Kidney (tissue), 14 donors: ENCODE data around the gene MBD5. TPM values are rescaled to one million over a fixed set of nuclear protein-coding genes. Genes with fewer than 3 reads are reported as not detected.

Experiments
- DNase-seq, 5 donors: peaks; one replicate each; pipeline ENCODE4 v3.0.0-alpha.2; 2013 to 2020
- FAIRE-seq: peaks from 2 replicates; lab custom pipeline; 2012; peaks lifted over from hg19 to GRCh38; lab: Jason Lieb, UNC
- H3K27ac ChIP-seq, 2 donors: one replicate each; pipeline ENCODE4 v1.7.0; 2013; ENCODE audit warnings: low read depth in 2 of 2, low read length in 2 of 2, inconsistent platforms in 1 of 2
- H3K27me3 ChIP-seq: one replicate; pipeline ENCODE4 v1.7.1; 2013; ENCODE audit warnings: low read length, inconsistent platforms; ENCODE audit not compliant: control insufficient read depth, insufficient read depth
- H3K36me3 ChIP-seq, 3 donors: one replicate each; pipeline versions ENCODE4 v1.7.0 to v1.7.1; 2013; ENCODE audit warnings: low read length in 3 of 3, control low read depth in 1 of 3, inconsistent platforms in 1 of 3; ENCODE audit not compliant: insufficient read depth in 3 of 3, control insufficient read depth in 2 of 3
- H3K4me1 ChIP-seq, 3 donors: one replicate each; pipeline versions ENCODE4 v1.7.0 to v1.7.1; 2013; ENCODE audit warnings: low read length in 3 of 3, inconsistent platforms in 1 of 3, low read depth in 1 of 3; ENCODE audit not compliant: control insufficient read depth in 2 of 3, insufficient read depth in 2 of 3
- H3K4me3 ChIP-seq, 3 donors: one replicate each; pipeline versions ENCODE4 v1.7.0 to v1.8.1; 2013; ENCODE audit warnings: low read length in 3 of 3, control low read depth in 1 of 3, inconsistent platforms in 1 of 3
- H3K9ac ChIP-seq, 3 donors: one replicate each; pipeline versions ENCODE4 v1.7.0 to v1.7.1; 2013; ENCODE audit warnings: low read length in 3 of 3, control low read depth in 1 of 3, inconsistent platforms in 1 of 3
- H3K9me3 ChIP-seq, 3 donors: one replicate each; pipeline versions ENCODE4 v1.7.0 to v1.7.1; 2013; ENCODE audit warnings: low read length in 3 of 3, control low read depth in 1 of 3, inconsistent platforms in 1 of 3; ENCODE audit not compliant: control insufficient read depth in 2 of 3, insufficient read depth in 1 of 3
- CTCF ChIP-seq: IDR thresholded peaks from 3 replicates; pipeline ENCODE4 v1.5.1; 2012; ENCODE audit warnings: mild to moderate bottlenecking, moderate library complexity, borderline replicate concordance; ENCODE audit not compliant: insufficient read depth; ENCODE audit errors: extremely low read depth
- intact Hi-C: fragments of 100-400 bp; cut with DNase I; formaldehyde crosslinking; loops from one replicate; pipeline ENCODE4 v1.11.1; 2022
- polyA plus RNA-seq: library from polyadenylated mRNA; stranded (reverse); fragments of 350-450 nt; fragmentation: Illumina TruSeq; extraction: RNeasy Lipid Tissue Mini Kit (QIAGEN cat#74804); gene quantifications from one replicate; pipeline ENCODE4 v1.2.3, GENCODE V29; 2014; ENCODE audit warnings: low read depth, low replicate concordance; ENCODE audit not compliant: insufficient read depth
- total RNA-seq: library from RNA; stranded (reverse); fragmentation: NEBNext Ultra II Directional; extraction: Animal tissue kit (Norgen Biotek cat#: 25700); gene quantifications from one replicate; pipeline ENCODE4 v1.2.1, GENCODE V29; 2021
- donor health status: control.
- donor health status: control.
- donor health status: control.
- donor health status: control.
- donor health status: control.
- donor health status: DM: yes; HTN: yes; CAD: no.
- donor health status: Normal renal cell carcinoma (clear cell type).

Gene MBD5
- total and polyA plus RNA-seq, 2 donors from 2014 or later = 6.9 to 66.8 TPM

- intact Hi-C loops = no loop called here
- H3K27me3 ChIP-seq = no peaks in the 10 kb centered on the region
- DNase-seq (no peak), FAIRE-seq (no peak)
- no peaks in the 10 kb centered on the region for H3K9me3 ChIP-seq
- H3K27ac ChIP-seq = no peak overlapping the region
- no peak overlapping the region for H3K9ac ChIP-seq
- no peaks in the 10 kb centered on the region for H3K36me3 ChIP-seq
- H3K4me1 ChIP-seq = peaks cover 0 to 3% (median 0%) of the 10 kb centered on the region in 3 donors
- no peak overlapping the region for H3K4me3 ChIP-seq
- TF ChIP-seq CTCF = no peak
These were observed 27.8 kb downstream of the MBD5 start for GRCh38 chr2:148048475-148049221.

GRCh38 chr2:148049284-148049683, 28.4 kb downstream of the MBD5 start:
- Histone ChIP-seq H3K4me1 (peaks cover 0 to 3% (median 0%) of the 10 kb centered on the region in 3 donors), H3K9ac (no peak overlapping the region), H3K9me3 (no peaks in the 10 kb centered on the region), H3K36me3 (no peaks in the 10 kb centered on the region), H3K4me3 (no peak overlapping the region), H3K27ac (no peak overlapping the region), H3K27me3 (no peaks in the 10 kb centered on the region)
- FAIRE-seq = no peak
- DNase-seq = no peak
- intact Hi-C loops = no loop called here
- no peak for TF ChIP-seq CTCF

DNA sequence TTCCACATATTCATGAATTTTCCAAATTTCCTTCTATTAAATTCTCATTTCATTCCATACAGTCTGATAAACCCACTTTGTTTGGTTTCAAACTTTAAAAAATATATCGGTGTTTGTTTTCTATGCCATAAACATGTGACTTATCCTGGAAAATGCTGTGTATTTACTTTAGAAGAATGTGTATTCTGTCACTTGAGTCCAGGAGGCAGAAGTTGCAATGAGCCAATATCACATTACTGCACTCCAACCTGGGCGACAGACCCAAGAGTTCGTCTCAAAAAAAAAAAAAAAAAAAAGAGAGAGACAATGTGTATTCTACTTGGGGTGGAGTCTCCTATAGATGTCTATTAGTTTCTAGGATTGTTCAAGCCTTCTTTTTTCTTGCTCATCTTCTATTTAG, 31.8 kb downstream of the MBD5 start:
- H3K4me3 ChIP-seq = no peak overlapping the region
- H3K36me3 ChIP-seq = peaks cover 0 to 2% (median 0%) of the 10 kb centered on the region in 3 donors
- intact Hi-C loops = no loop called here
- FAIRE-seq (no peak), DNase-seq (no peak)
- no peak overlapping the region for H3K27ac ChIP-seq
- no peaks in the 10 kb centered on the region for H3K27me3 ChIP-seq
- no peak overlapping the region for H3K9ac ChIP-seq
- TF ChIP-seq CTCF = no peak
- H3K9me3 ChIP-seq = no peaks in the 10 kb centered on the region
- H3K4me1 ChIP-seq = peaks cover 0 to 3% (median 0%) of the 10 kb centered on the region in 3 donors
